MM.1S (cell line): ENCODE measurements around the gene ADAM21.
"Not testable (repeated sequence)": the region's sequence is repeated elsewhere in the genome, so short reads cannot be mapped to it uniquely, and the experiment has no call there.

Source experiments
- DNase-seq: peaks from one replicate; pipeline ENCODE4 v3.0.0-alpha.2; 2015
- H2AFZ ChIP-seq: fragments of 300-600 bp; sonication (generic); 2 replicates; pipeline ENCODE4 v1.6.0; 2016; ENCODE audit warnings: antibody characterized with exemption, low read length
- H3F3A ChIP-seq: fragments of 300-600 bp; sonication (generic); 2 replicates; pipeline ENCODE4 v1.6.1; 2016; ENCODE audit warnings: mild to moderate bottlenecking, antibody characterized with exemption, low read length, moderate library complexity, mixed read lengths; ENCODE audit not compliant: insufficient read depth
- H3K27ac ChIP-seq: fragments of 300-600 bp; sonication (generic); 2 replicates; pipeline ENCODE4 v1.5.1; 2016; ENCODE audit warnings: mild to moderate bottlenecking, low read length
- H3K27me3 ChIP-seq: fragments of 300-600 bp; sonication (generic); replicated peaks from 2 replicates; pipeline ENCODE4 v1.6.0; 2016; ENCODE audit warnings: low read length; ENCODE audit not compliant: insufficient read depth
- H3K36me3 ChIP-seq: fragments of 300-600 bp; sonication (generic); replicated peaks from 2 replicates; pipeline ENCODE4 v1.6.1; 2016; ENCODE audit warnings: mild to moderate bottlenecking, low read length, mixed read lengths; ENCODE audit not compliant: insufficient read depth
- H3K4me1 ChIP-seq: fragments of 300-600 bp; sonication (generic); 2 replicates; pipeline ENCODE4 v1.6.1; 2016; ENCODE audit warnings: low read length, mixed read lengths
- H3K4me2 ChIP-seq: fragments of 300-600 bp; sonication (generic); 2 replicates; pipeline ENCODE4 v1.6.0; 2016; ENCODE audit warnings: low read depth, low read length
- H3K4me3 ChIP-seq: fragments of 300-600 bp; sonication (generic); 2 replicates; pipeline ENCODE4 v1.5.1; 2016; ENCODE audit warnings: low read length, mixed read lengths
- H3K79me2 ChIP-seq: fragments of 300-600 bp; sonication (generic); 2 replicates; pipeline ENCODE4 v1.6.1; 2016; ENCODE audit warnings: mixed run types, low read length, mixed read lengths
- H3K9ac ChIP-seq: fragments of 300-600 bp; sonication (generic); 2 replicates; pipeline ENCODE4 v1.6.1; 2016; ENCODE audit warnings: low read length, mixed read lengths
- H3K9me2 ChIP-seq: fragments of 300-600 bp; sonication (generic); replicated peaks from 2 replicates; pipeline ENCODE4 v1.6.1; 2016; ENCODE audit warnings: mild to moderate bottlenecking, low read length, mixed read lengths; ENCODE audit not compliant: insufficient read depth
- H3K9me3 ChIP-seq: fragments of 300-600 bp; sonication (generic); replicated peaks from 2 replicates; pipeline ENCODE4 v1.6.1; 2016; ENCODE audit warnings: mild to moderate bottlenecking, low read length, mixed read lengths; ENCODE audit not compliant: insufficient read depth
- H4K20me1 ChIP-seq: fragments of 300-600 bp; sonication (generic); 2 replicates; pipeline ENCODE4 v1.6.1; 2016; ENCODE audit warnings: mild to moderate bottlenecking, low read length, moderate library complexity, mixed read lengths; ENCODE audit not compliant: insufficient read depth
- CTCF ChIP-seq: fragments of 300-600 bp; sonication (generic); IDR thresholded peaks from 2 replicates; pipeline ENCODE4 v1.5.1; 2016; ENCODE audit warnings: antibody characterized with exemption, low read length, mixed read lengths
- EZH2 ChIP-seq: fragments of 300-600 bp; sonication (generic); optimal IDR thresholded peaks from 2 replicates; pipeline ENCODE3; 2017; ENCODE audit warnings: low read depth, mild to moderate bottlenecking, antibody characterized with exemption, low read length, mixed read lengths
- EZH2phosphoT487 ChIP-seq: fragments of 300-600 bp; sonication (generic); IDR thresholded peaks from 2 replicates; pipeline ENCODE4 v1.6.1; 2018; ENCODE audit warnings: antibody characterized with exemption, low read length

Gene ADAM21

GRCh38 chr14:70454731-70455130, 2.8 kb downstream of the ADAM21 start:
- no peaks in the 10 kb centered on the region for H4K20me1 ChIP-seq
- H3K4me2 ChIP-seq = no peak overlapping the region
- no peaks in the 10 kb centered on the region for H3K9me2 ChIP-seq
- no peaks in the 10 kb centered on the region for H3K9me3 ChIP-seq
- no peaks in the 10 kb centered on the region for H3K27me3 ChIP-seq
- no peaks in the 10 kb centered on the region for H3K4me1 ChIP-seq
- no peak overlapping the region for H3K27ac ChIP-seq
- no peak for TF ChIP-seq EZH2phosphoT487
- no peak for TF ChIP-seq CTCF
- TF ChIP-seq EZH2 = no peak
- H3K4me3 ChIP-seq = no peak overlapping the region
- no peak overlapping the region for H2AFZ ChIP-seq
- no peak for DNase-seq
- H3K79me2 ChIP-seq = no peaks in the 10 kb centered on the region
- no peak overlapping the region for H3K9ac ChIP-seq
- H3F3A ChIP-seq = no peaks in the 10 kb centered on the region
- no peaks in the 10 kb centered on the region for H3K36me3 ChIP-seq

DNA sequence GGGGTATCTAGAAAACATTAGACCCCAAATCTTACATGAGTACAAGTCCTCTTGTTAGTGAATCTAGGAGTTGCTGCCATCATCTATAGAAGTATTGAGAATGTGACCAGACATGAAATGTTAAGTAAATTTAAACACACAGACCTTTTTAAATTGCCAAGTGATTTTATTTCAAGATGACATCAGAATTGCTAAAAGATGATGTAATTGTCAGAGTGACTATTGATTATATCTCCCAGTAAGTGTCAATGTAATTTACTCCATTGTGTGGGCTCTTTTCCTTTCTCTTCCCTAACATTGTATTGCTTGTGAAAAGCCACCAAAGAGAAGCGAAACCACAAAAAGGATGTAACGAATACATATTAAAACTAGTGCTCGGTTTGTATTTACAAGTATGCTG, 16.8 kb downstream of the ADAM21 start:
- Histone ChIP-seq H3K4me1 (no peaks in the 10 kb centered on the region), H3K9me2 (no peaks in the 10 kb centered on the region), H3K27me3 (no peaks in the 10 kb centered on the region), H3K27ac (no peak overlapping the region), H3K4me3 (no peak overlapping the region), H3F3A (no peaks in the 10 kb centered on the region), H3K9ac (no peak overlapping the region), H3K36me3 (no peaks in the 10 kb centered on the region), H3K4me2 (no peak overlapping the region), H3K9me3 (no peaks in the 10 kb centered on the region), H3K79me2 (no peaks in the 10 kb centered on the region), H4K20me1 (no peaks in the 10 kb centered on the region), H2AFZ (no peak overlapping the region)
- no peak for TF ChIP-seq CTCF
- no peak for TF ChIP-seq EZH2phosphoT487
- TF ChIP-seq EZH2 = no peak
- DNase-seq = no peak

DNA sequence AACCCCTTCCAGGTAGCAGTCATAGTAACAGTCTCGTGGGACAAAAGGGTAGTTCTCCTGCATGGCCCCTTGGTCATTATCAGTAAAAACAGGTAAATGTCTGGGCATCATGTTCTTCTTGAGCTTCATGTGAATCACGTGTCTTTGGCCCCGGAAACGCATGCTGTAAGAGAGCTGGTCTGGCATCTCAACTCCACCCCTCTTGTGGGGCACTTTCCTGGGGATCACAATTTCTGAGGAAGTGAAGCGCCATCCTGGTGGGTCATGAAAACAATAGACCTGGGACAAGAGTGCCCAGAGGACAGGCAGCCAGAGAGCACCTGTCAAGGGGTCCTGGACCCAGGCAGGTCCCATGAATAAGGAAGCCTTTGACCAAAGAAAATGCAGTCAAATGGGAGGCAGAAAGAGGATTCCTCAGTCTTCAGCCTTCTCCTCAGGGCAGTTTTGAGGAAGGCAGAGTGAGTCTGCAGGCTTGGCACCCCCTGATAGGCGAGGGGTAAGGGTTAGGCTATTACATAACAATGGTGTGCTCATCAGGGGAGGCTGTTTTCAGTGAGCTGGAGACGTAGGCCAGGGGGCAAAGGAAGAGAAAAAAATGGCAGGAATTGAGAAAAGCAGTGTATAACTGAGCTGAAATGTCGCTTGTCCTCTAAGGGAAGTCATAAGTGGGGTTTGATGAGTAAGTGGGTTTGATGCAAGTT, 19.0 kb downstream of the ADAM21 start:
- H3K27ac ChIP-seq, H3K79me2 ChIP-seq: not testable (repeated sequence)

More for the DNA sequence above, 19.0 kb downstream of the ADAM21 start:
- not testable (repeated sequence) for H3K4me3 ChIP-seq, DNase-seq, H3F3A ChIP-seq, H3K9me2 ChIP-seq, H3K27me3 ChIP-seq, H3K9me3 ChIP-seq, H4K20me1 ChIP-seq, H3K9ac ChIP-seq, H3K4me1 ChIP-seq, H2AFZ ChIP-seq, H3K4me2 ChIP-seq, H3K36me3 ChIP-seq
